Measurements from ENCODE around the gene KIF3A. TPM values are rescaled to one million over a fixed set of nuclear protein-coding genes. Genes with fewer than 3 reads are reported as not detected.

Gene KIF3A
- total and polyA plus RNA-seq, 2 of the 8 experiments (the other 6 are each of a cell fraction or from before 2014, with no cell fraction given) = 3.1 to 13.1 TPM

- peaks cover 2 to 34% (median 26%) of the 10 kb centered on the region in 4 experiments for H3K27me3 ChIP-seq (replicated peaks in 1 of 4; ENCODE audit: control insufficient read depth in 3 of 4, extremely low read depth in 1 of 4, insufficient read depth in 3 of 4, low read length in 3 of 4)
- H3K23me2 ChIP-seq (ENCODE audit: low read depth, low read length) = peaks cover 10% of the 10 kb centered on the region
- no peak overlapping the region for H2BK12ac ChIP-seq (ENCODE audit: low read depth, low read length)
- no peak overlapping the region for H3K27ac ChIP-seq (ENCODE audit: low read depth, low read length)
- POLR2A ChIA-PET (ENCODE audit: partially characterized antibody) = no interaction called here
- no peak overlapping the region for H2AFZ ChIP-seq (ENCODE audit: low read length)
- no peak for TF ChIP-seq SIRT6 (IDR thresholded peaks at IDR 0.05; ENCODE audit: low read length)
- TF ChIP-seq KDM4A (IDR thresholded peaks at IDR 0.05; ENCODE audit: low read depth, low read length, severe bottlenecking) = no peak
- no peak for TF ChIP-seq RXRA (IDR thresholded peaks at IDR 0.05; ENCODE audit: insufficient read depth, low read depth, low read length)
- TF ChIP-seq TAF7 (optimal IDR thresholded peaks at IDR 0.05; ENCODE audit: borderline replicate concordance, low read depth, low read length) = no peak
- no peak for TF ChIP-seq TCF12 (IDR thresholded peaks at IDR 0.05; ENCODE audit: low read depth, low read length)
- TF ChIP-seq RNF2 (IDR thresholded peaks at IDR 0.05; ENCODE audit: borderline replicate concordance, low read depth, low read length, missing control alignments, poor library complexity, severe bottlenecking) = no peak
- no peak for TF ChIP-seq BCL11A (IDR thresholded peaks at IDR 0.05; ENCODE audit: low read depth in 2 of 2, low read length in 2 of 2)
- no peak for TF ChIP-seq KDM5A (IDR thresholded peaks at IDR 0.05; ENCODE audit: low read length)
- no peak for TF ChIP-seq PHF8 (conservative IDR thresholded peaks at IDR 0.05; ENCODE audit: low read depth, low read length)
- no peak for TF ChIP-seq TBP (IDR thresholded peaks at IDR 0.05; ENCODE audit: low read depth, low read length)
- TF ChIP-seq FOSL1 (IDR thresholded peaks at IDR 0.05; ENCODE audit: insufficient read depth, low read depth, low read length) = no peak
- no peak for TF ChIP-seq CBX5 (IDR thresholded peaks at IDR 0.05; ENCODE audit: low read depth, low read length)
- no peak overlapping the region for H3K4ac ChIP-seq (replicated peaks; ENCODE audit: insufficient read length, low read depth, low read length)
- H3K36me3 ChIP-seq (ENCODE audit: control insufficient read depth in 2 of 4, insufficient read depth in 4 of 4, low read length in 3 of 4) = no peaks in the 10 kb centered on the region
- no peak overlapping the region for H4K5ac ChIP-seq (ENCODE audit: insufficient read length, low read depth, low read length)
- H2BK5ac ChIP-seq (ENCODE audit: low read depth, low read length) = no peak overlapping the region
- no peak overlapping the region for H3K14ac ChIP-seq (ENCODE audit: insufficient read length)
- 88% methylated on average over 5 of the region's 5 CpGs; no CpG with 5 or more reads in 1 of the 2 experiments for WGBS, 2 experiments (ENCODE audit: extremely low coverage in 1 of 2, insufficient coverage in 1 of 2, insufficient read length in 1 of 2, insufficient replicate concordance in 2 of 2, low coverage in 1 of 2, low lambda C conversion rate in 2 of 2, missing lambda C conversion rate in 1 of 2)
- H2BK20ac ChIP-seq (ENCODE audit: low read length) = no peak overlapping the region
- peaks cover 0 to 7% of the 10 kb centered on the region in 2 experiments; a peak in 1 of 4 replicates for H3K79me2 ChIP-seq (ENCODE audit: control insufficient read depth in 1 of 2, insufficient read depth in 2 of 2, low read length in 2 of 2)
- no peak overlapping the region for H3K4me2 ChIP-seq (ENCODE audit: insufficient read depth in 1 of 2, low read depth in 2 of 2, low read length in 2 of 2)
- H2BK120ac ChIP-seq (replicated peaks; ENCODE audit: low read depth, low read length) = no peak overlapping the region
- no peak overlapping the region for H3K4me3 ChIP-seq (ENCODE audit: extremely low read depth in 1 of 4, insufficient read depth in 2 of 4, low read depth in 3 of 4, low read length in 4 of 4)
- H3K18ac ChIP-seq (ENCODE audit: extremely low read depth, low read length) = no peak overlapping the region
- no peak overlapping the region for H2BK15ac ChIP-seq (ENCODE audit: low read length)
- H4K20me1 ChIP-seq (replicated peaks in 1 of 2; ENCODE audit: control insufficient read depth in 1 of 2, insufficient read depth in 2 of 2, low read length in 2 of 2) = peaks cover 3 to 13% of the 10 kb centered on the region in 2 experiments
- DNase-seq (ENCODE audit: low read depth in 1 of 2, low spot score in 2 of 2) (no peak), FAIRE-seq (no peak)
- H3K9me3 ChIP-seq (ENCODE audit: insufficient read depth in 2 of 2, low read depth in 1 of 2, low read length in 1 of 2) = no peaks in the 10 kb centered on the region
- CTCF ChIA-PET (ENCODE audit: partially characterized antibody) = interaction anchor here (0.6 to 6.6 kb wide), 7 partner anchors 8 to 260 kb away, joined by 3 to 58 read pairs (median 3); partner anchors contain the start of gene CCNI2
- H3K23ac ChIP-seq (ENCODE audit: insufficient read length) = no peak overlapping the region
- no peak overlapping the region for H2AK5ac ChIP-seq (ENCODE audit: low read depth, low read length)
- no peak overlapping the region for H4K8ac ChIP-seq (ENCODE audit: extremely low read depth, insufficient read depth, low read length)
- H3K79me1 ChIP-seq (ENCODE audit: low read depth, low read length) = peaks cover 4% of the 10 kb centered on the region
- no peak overlapping the region for H4K91ac ChIP-seq (replicated peaks; ENCODE audit: insufficient read length, low read length)
- H3K4me1 ChIP-seq (replicated peaks in 1 of 4; ENCODE audit: control insufficient read depth in 3 of 4, insufficient read depth in 4 of 4, low read length in 3 of 4) = peaks cover 0 to 24% (median 6%) of the 10 kb centered on the region in 4 experiments; a peak in 5 of 7 replicates
- no peak overlapping the region for H3K9ac ChIP-seq (replicated peaks in 1 of 4; ENCODE audit: extremely low read depth in 1 of 4, low read depth in 3 of 4, low read length in 3 of 4)
- H3K56ac ChIP-seq (replicated peaks; ENCODE audit: insufficient read length, low read depth, low read length) = no peak overlapping the region
Observed at GRCh38 chr5:132773114-132773513, 35.8 kb upstream of the KIF3A start.
